ENCODE data around the gene AUH. TPM values are rescaled to one million over a fixed set of nuclear protein-coding genes. Genes with fewer than 3 reads are reported as not detected.

The AUH gene
- total and polyA plus RNA-seq, 9 of the 15 experiments (the other 6 are each of a cell fraction or from before 2014, with no cell fraction given): 3.4 to 29.0 (median 10.1) TPM

- no peaks in the 10 kb centered on the region for H3K9me3 ChIP-seq (replicated peaks; ENCODE audit: control insufficient read depth, insufficient read depth, low read depth, low read length)
- no peaks in the 10 kb centered on the region for H4K20me1 ChIP-seq (replicated peaks; ENCODE audit: control insufficient read depth, insufficient read depth, low read length)
- under 1% methylated on average over 31 of the region's 52 CpGs for WGBS (ENCODE audit: insufficient coverage, low coverage, missing lambda C conversion rate)
- DNase-seq (ENCODE audit: extremely low read depth in 1 of 4, low spot score in 3 of 4): peak; percentile 69 to 92 (median 75)
- H3K27me3 ChIP-seq (ENCODE audit: control insufficient read depth in 2 of 2, insufficient read depth in 2 of 2, low read length in 2 of 2): no peaks in the 10 kb centered on the region
- ChIA-PET CTCF (ENCODE audit: low intra/inter-chr PET ratio) (no interaction called here), POLR2A (interaction anchor here (0.5 to 0.8 kb wide), 3 partner anchors 9 to 83 kb away, joined by 3 to 4 read pairs (median 3); no protein-coding TSS in a partner anchor)
- BruUV-seq (replicated peaks): TSS peak; percentile 84
- in situ Hi-C loops (cut with MboI): no loop called here
- intact Hi-C loops (cut with micrococcal nuclease): loop anchor here (5.0 to 10.0 kb wide), 3 partner anchors 89 to 228 kb away; partner anchors contain the start of gene NFIL3
- H3K4me2 ChIP-seq (ENCODE audit: insufficient read depth, low read length): peak overlapping the region; percentile 78
- ATAC-seq: peak; percentile 85
- H3K79me2 ChIP-seq (ENCODE audit: control insufficient read depth, insufficient read depth, low read length): peaks cover 22% of the 10 kb centered on the region
- H3K36me3 ChIP-seq (ENCODE audit: control insufficient read depth, insufficient read depth, low read length): peaks cover 2% of the 10 kb centered on the region; the same call in 1 of the 3 replicates
- peak overlapping the region; percentile 95 for H3K9ac ChIP-seq (ENCODE audit: insufficient read depth in 1 of 2, low read depth in 2 of 2, low read length in 2 of 2)
- H3K4me1 ChIP-seq (replicated peaks in 1 of 2; ENCODE audit: control insufficient read depth in 2 of 2, insufficient read depth in 2 of 2, low read length in 2 of 2): peaks cover 26 to 60% of the 10 kb centered on the region in 2 experiments
- no peaks in the 10 kb centered on the region for H3K9me1 ChIP-seq (ENCODE audit: control insufficient read depth, insufficient read depth, low read length)
- FAIRE-seq: peak; percentile 85
- H3K27ac ChIP-seq (ENCODE audit: extremely low read depth, low read depth, low read length): peak overlapping the region; percentile 99
- H3K4me3 ChIP-seq: peak overlapping the region; percentile 31
- H2AFZ ChIP-seq (ENCODE audit: low read depth, low read length): peak overlapping the region; percentile 81
- TF ChIP-seq THRAP3 (IDR thresholded peaks at IDR 0.05; ENCODE audit: borderline replicate concordance): no peak
- peak; percentile 58 to 59; a peak in 2 of 4 replicates for TF ChIP-seq TRIM24 (IDR thresholded peaks at IDR 0.05)
- TF ChIP-seq MAX (CRISPR knock-in tag; IDR thresholded peaks at IDR 0.05): peak; percentile 93
- TF ChIP-seq ZBTB17 (CRISPR knock-in tag; IDR thresholded peaks at IDR 0.05): peak; percentile 51; the same call in 1 of the 2 replicates
- TF ChIP-seq EP400 (IDR thresholded peaks at IDR 0.05): peak; percentile 76
- TF ChIP-seq, protein P1, sequence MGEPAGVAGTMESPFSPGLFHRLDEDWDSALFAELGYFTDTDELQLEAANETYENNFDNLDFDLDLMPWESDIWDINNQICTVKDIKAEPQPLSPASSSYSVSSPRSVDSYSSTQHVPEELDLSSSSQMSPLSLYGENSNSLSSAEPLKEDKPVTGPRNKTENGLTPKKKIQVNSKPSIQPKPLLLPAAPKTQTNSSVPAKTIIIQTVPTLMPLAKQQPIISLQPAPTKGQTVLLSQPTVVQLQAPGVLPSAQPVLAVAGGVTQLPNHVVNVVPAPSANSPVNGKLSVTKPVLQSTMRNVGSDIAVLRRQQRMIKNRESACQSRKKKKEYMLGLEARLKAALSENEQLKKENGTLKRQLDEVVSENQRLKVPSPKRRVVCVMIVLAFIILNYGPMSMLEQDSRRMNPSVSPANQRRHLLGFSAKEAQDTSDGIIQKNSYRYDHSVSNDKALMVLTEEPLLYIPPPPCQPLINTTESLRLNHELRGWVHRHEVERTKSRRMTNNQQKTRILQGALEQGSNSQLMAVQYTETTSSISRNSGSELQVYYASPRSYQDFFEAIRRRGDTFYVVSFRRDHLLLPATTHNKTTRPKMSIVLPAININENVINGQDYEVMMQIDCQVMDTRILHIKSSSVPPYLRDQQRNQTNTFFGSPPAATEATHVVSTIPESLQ (CRISPR knock-in tag; IDR thresholded peaks at IDR 0.05): peak; percentile 92; the same call in 1 of the 2 replicates
- TF ChIP-seq EP300 (IDR thresholded peaks at IDR 0.05; ENCODE audit: low read length): peak; percentile 71
- no peak for TF ChIP-seq COPS2 (conservative IDR thresholded peaks at IDR 0.05)
- no peak for TF ChIP-seq HDGF (IDR thresholded peaks at IDR 0.05)
- 0 out of 2 replicates have a peak, but pooled peaks have one; percentile 35 for TF ChIP-seq LCOR (CRISPR knock-in tag; IDR thresholded peaks at IDR 0.05)
- TF ChIP-seq ZNF395 (CRISPR knock-in tag; IDR thresholded peaks at IDR 0.05): peak; percentile 89
- TF ChIP-seq, protein P2, sequence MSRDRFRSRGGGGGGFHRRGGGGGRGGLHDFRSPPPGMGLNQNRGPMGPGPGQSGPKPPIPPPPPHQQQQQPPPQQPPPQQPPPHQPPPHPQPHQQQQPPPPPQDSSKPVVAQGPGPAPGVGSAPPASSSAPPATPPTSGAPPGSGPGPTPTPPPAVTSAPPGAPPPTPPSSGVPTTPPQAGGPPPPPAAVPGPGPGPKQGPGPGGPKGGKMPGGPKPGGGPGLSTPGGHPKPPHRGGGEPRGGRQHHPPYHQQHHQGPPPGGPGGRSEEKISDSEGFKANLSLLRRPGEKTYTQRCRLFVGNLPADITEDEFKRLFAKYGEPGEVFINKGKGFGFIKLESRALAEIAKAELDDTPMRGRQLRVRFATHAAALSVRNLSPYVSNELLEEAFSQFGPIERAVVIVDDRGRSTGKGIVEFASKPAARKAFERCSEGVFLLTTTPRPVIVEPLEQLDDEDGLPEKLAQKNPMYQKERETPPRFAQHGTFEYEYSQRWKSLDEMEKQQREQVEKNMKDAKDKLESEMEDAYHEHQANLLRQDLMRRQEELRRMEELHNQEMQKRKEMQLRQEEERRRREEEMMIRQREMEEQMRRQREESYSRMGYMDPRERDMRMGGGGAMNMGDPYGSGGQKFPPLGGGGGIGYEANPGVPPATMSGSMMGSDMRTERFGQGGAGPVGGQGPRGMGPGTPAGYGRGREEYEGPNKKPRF (IDR thresholded peaks at IDR 0.05; ENCODE audit: low read depth, low read length): no peak
- TF ChIP-seq ILK (tag; IDR thresholded peaks at IDR 0.05; ENCODE audit: borderline replicate concordance, low read depth): no peak
- no peak for TF ChIP-seq RBM25 (IDR thresholded peaks at IDR 0.05; ENCODE audit: low read depth, low read length, severe bottlenecking)
- TF ChIP-seq ETV1 (tag; conservative IDR thresholded peaks at IDR 0.05; ENCODE audit: low read depth): peak; percentile 68
- TF ChIP-seq FIP1L1 (IDR thresholded peaks at IDR 0.05; ENCODE audit: low read depth, low read length, poor library complexity, severe bottlenecking): peak; percentile 42
- peak; percentile 81 for TF ChIP-seq POLR2A (conservative IDR thresholded peaks at IDR 0.05)
Measured at GRCh38 chr9:91193658-91194391, 167.9 kb downstream of the AUH start.

Data from K562 (cell line).